Measurements from ENCODE around the gene SPACA4. TPM values are rescaled to one million over a fixed set of nuclear protein-coding genes. Genes with fewer than 3 reads are reported as not detected.

SPACA4 gene
- total and polyA plus RNA-seq, 4 donors = not detected

DNA sequence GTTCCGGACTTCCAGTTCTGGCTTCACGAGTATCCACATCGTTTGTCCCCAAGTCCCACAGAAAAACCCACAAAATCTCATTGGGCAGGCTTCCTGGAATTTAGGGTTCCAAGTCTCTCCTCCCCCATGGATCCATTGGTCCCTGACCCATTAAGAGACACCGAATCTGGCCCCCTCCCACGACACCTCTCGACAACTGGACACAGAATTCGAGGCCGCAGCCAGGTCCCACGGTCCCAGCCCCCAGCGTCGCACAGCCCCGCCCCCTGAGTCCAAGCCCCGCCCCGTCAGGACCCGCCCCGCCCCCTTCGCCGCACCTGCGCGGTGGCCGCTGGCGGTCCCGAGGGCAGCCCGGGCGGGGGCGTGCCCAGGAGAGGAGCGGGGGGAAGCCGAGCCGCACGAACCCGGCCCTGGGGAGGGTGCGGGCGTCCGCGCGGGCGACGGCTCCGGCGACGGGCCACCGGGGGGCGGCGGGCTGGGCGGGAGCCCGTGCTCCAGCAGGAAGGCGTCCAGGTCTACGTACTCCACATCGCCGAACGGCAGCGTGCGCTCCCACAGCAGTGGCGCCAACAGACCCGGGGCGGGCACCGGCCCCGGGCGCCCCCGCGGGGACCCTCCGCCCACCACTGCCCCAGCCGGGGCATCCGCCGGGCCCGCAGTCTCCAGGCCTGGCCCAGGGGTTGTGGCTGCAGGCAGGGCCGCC, 28.9 kb downstream of the SPACA4 start:
- Histone ChIP-seq H3K4me1 (ENCODE audit: control insufficient read depth in 4 of 4, insufficient read depth in 4 of 4, low read length in 3 of 4) (peaks cover 14 to 62% (median 38%) of the 10 kb centered on the region in 4 donors), H3K27ac (ENCODE audit: low read depth in 1 of 2, low read length in 2 of 2) (peak overlapping the region; percentile 98 to 99), H3K36me3 (ENCODE audit: control insufficient read depth in 4 of 4, insufficient read depth in 3 of 4, low read depth in 1 of 4, low read length in 3 of 4) (peaks cover 0 to 7% (median 1%) of the 10 kb centered on the region in 4 donors), H3K9ac (ENCODE audit: low read depth in 1 of 2, low read length in 2 of 2) (peak overlapping the region; percentile 54 to 81), H3K9me3 (ENCODE audit: control insufficient read depth in 4 of 4, low read length in 3 of 4) (no peaks in the 10 kb centered on the region), H3K27me3 (ENCODE audit: control insufficient read depth in 4 of 4, insufficient read depth in 4 of 4, low read length in 3 of 4) (no peaks in the 10 kb centered on the region), H3K4me3 (ENCODE audit: low read depth in 1 of 3, low read length in 3 of 3) (peak overlapping the region; percentile 59 to 86 (median 75))
- under 1% methylated on average over 67 of the region's 67 CpGs for WGBS
- TF ChIP-seq REST (IDR thresholded peaks at IDR 0.05) = no peak
- TF ChIP-seq SP1 (IDR thresholded peaks at IDR 0.05) = no peak
- TF ChIP-seq HNF4A (conservative IDR thresholded peaks at IDR 0.05) = no peak
- TF ChIP-seq CTCF (IDR thresholded peaks at IDR 0.05; ENCODE audit: low read depth, low read length, missing input control) = no peak
- TF ChIP-seq RXRA (IDR thresholded peaks at IDR 0.05) = no peak
- TF ChIP-seq NR2F2 (IDR thresholded peaks at IDR 0.05) = no peak
- TF ChIP-seq GABPA (IDR thresholded peaks at IDR 0.05 in 1 of 2, conservative IDR thresholded peaks at IDR 0.05 in 1 of 2) = no peak
- no peak for TF ChIP-seq HNF4G (IDR thresholded peaks at IDR 0.05)
- TF ChIP-seq FOXA2 (IDR thresholded peaks at IDR 0.05) = no peak
- TF ChIP-seq MAX (IDR thresholded peaks at IDR 0.05) = no peak
- TF ChIP-seq TAF1 (conservative IDR thresholded peaks at IDR 0.05) = no peak
- no peak for TF ChIP-seq JUND (IDR thresholded peaks at IDR 0.05)
- TF ChIP-seq ZBTB33 (IDR thresholded peaks at IDR 0.05) = no peak
- TF ChIP-seq EGR1 (IDR thresholded peaks at IDR 0.05; ENCODE audit: low read depth in 2 of 2) = no peak
- TF ChIP-seq, protein P1, sequence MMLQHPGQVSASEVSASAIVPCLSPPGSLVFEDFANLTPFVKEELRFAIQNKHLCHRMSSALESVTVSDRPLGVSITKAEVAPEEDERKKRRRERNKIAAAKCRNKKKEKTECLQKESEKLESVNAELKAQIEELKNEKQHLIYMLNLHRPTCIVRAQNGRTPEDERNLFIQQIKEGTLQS (IDR thresholded peaks at IDR 0.05) = no peak
- no peak for TF ChIP-seq FOXA1 (IDR thresholded peaks at IDR 0.05)
- no peak for TF ChIP-seq RAD21 (IDR thresholded peaks at IDR 0.05)
- no peak for TF ChIP-seq YY1 (IDR thresholded peaks at IDR 0.05)
- DNase-seq (ENCODE audit: low spot score) = peak; percentile 82

All from liver (tissue), 9 donors.